A549 treated with DMSO at 1 μM for 4 hours (cell line): ENCODE data around the gene PAQR3. TPM values are rescaled to one million over a fixed set of nuclear protein-coding genes. Genes with fewer than 3 reads are reported as not detected.

ENCODE experiments used
- total RNA-seq: library from RNA; stranded (reverse); fragments of 200-300 nt; extraction: Qiagen RNA extraction; gene quantifications from 5 replicates; pipeline ENCODE4 v1.2.3, GENCODE V29; 2022; ENCODE audit warnings: low read depth

PAQR3 gene
- total RNA-seq, result 7.9 to 13.3 TPM (median 9.7 TPM) in 5 replicates

GRCh38 chr4:78938868-78939666, at the start of gene PAQR3:
TSS of gene PAQR3 (minus strand) at chr4:78939438. CDS start at chr4:78939224, 214 bp downstream.

Other genes starting within 250 kb of the PAQR3 start
- 8.8 to 13.2 TPM (median 12.2 TPM) in 5 replicates for gene BMP2K, start 163.1 kb downstream of the PAQR3 start, total RNA-seq